HG03469 (cell line): ENCODE measurements around the gene COQ5.
"Not testable (repeated sequence)": the region's sequence is repeated elsewhere in the genome, so short reads cannot be mapped to it uniquely, and the experiment has no call there.

Experiments used
- ATAC-seq: cut with Tn5 transposase; IDR thresholded peaks from one replicate; pipeline ENCODE4 v1.9.1; 2021; ENCODE audit warnings: mild to moderate bottlenecking, moderate library complexity, moderate number of reproducible peaks; ENCODE audit not compliant: unreplicated experiment

Gene COQ5

GRCh38 chr12:120529641-120530417 is 871 bp upstream of the COQ5 start:
- ATAC-seq, result no peak

GRCh38 chr12:120522568-120522967 is 6.4 kb downstream of the COQ5 start:
- ATAC-seq, result no peak

- not testable (repeated sequence) for ATAC-seq
Observed at GRCh38 chr12:120519324-120519723, 9.6 kb downstream of the COQ5 start.

GRCh38 chr12:120515496-120515895 is 13.5 kb downstream of the COQ5 start:
- no peak for ATAC-seq

- ATAC-seq, result no peak
Observed at GRCh38 chr12:120514002-120514401, 15.0 kb downstream of the COQ5 start.

- no peak for ATAC-seq
Observed at GRCh38 chr12:120508537-120508936, 20.4 kb downstream of the COQ5 start.

- no peak for ATAC-seq
Observed at GRCh38 chr12:120504587-120504986, 24.4 kb downstream of the COQ5 start.

- no peak for ATAC-seq
Observed at GRCh38 chr12:120500581-120500980, 28.4 kb downstream of the COQ5 start.

GRCh38 chr12:120498870-120499515 is 30.0 kb downstream of the COQ5 start:
- no peak for ATAC-seq

- no peak for ATAC-seq
Observed at GRCh38 chr12:120497524-120498150, 31.3 kb downstream of the COQ5 start.

GRCh38 chr12:120496413-120497340 is 32.3 kb downstream of the COQ5 start:
- no peak for ATAC-seq

- ATAC-seq, result peak; percentile 80
Observed at GRCh38 chr12:120495731-120496412, 33.1 kb downstream of the COQ5 start, which contains the start of gene DYNLL1. Gene DYNLL1 (plus strand): TSS chr12:120496113. CDS start chr12:120496422, 309 bp downstream.

GRCh38 chr12:120495186-120495730 is 33.7 kb downstream of the COQ5 start:
- no peak for ATAC-seq

GRCh38 chr12:120490833-120491512 is 38.0 kb downstream of the COQ5 start:
- no peak for ATAC-seq

- ATAC-seq, result no peak
Observed at GRCh38 chr12:120490325-120490724, 38.6 kb downstream of the COQ5 start.

- no peak for ATAC-seq
Observed at GRCh38 chr12:120489018-120489417, 39.9 kb downstream of the COQ5 start.

- ATAC-seq, result no peak
Observed at GRCh38 chr12:120488057-120488640, 40.8 kb downstream of the COQ5 start.

- not testable (repeated sequence) for ATAC-seq
Observed at GRCh38 chr12:120487552-120487951, 41.4 kb downstream of the COQ5 start.
